Ovary (tissue), 9 donors: Measurements from ENCODE around the gene RAPGEF2. TPM values are rescaled to one million over a fixed set of nuclear protein-coding genes. Genes with fewer than 3 reads are reported as not detected.

ENCODE experiments used
- DNase-seq, 5 donors: peaks; one replicate each; pipeline ENCODE4 v3.0.0-alpha.2; 2019 to 2020
- H3K27ac ChIP-seq, 2 donors: fragments of 200-600 bp; one replicate each; pipeline versions ENCODE4 v1.5.1 to v1.8.0; 2019 to 2022
- H3K27me3 ChIP-seq: fragments of 200-600 bp; one replicate; pipeline ENCODE4 v1.8.0; 2022
- H3K36me3 ChIP-seq: fragments of 200-600 bp; sonication (generic); one replicate; pipeline ENCODE4 v1.5.1; 2019
- H3K4me1 ChIP-seq: one replicate; pipeline ENCODE4 v1.8.1; 2013; ENCODE audit warnings: mild to moderate bottlenecking, moderate library complexity; ENCODE audit not compliant: insufficient read depth
- H3K4me3 ChIP-seq: fragments of 200-600 bp; sonication (generic); one replicate; pipeline ENCODE4 v1.5.1; 2017
- H3K9me3 ChIP-seq, 2 donors: fragments of 200-600 bp in 1 of 2; sonication (generic) in 1 of 2; one replicate each; pipeline versions ENCODE4 v1.5.1 to v1.8.1; 2013 to 2019; ENCODE audit warnings: mild to moderate bottlenecking in 1 of 2, moderate library complexity in 1 of 2
- CTCF ChIP-seq, 3 donors: fragments of 450-650 bp in 2 of 3; fragments of 200-600 bp in 1 of 3; IDR thresholded peaks; one replicate each; pipeline versions ENCODE4 v1.5.1 to v1.8.0; 2016 to 2022; ENCODE audit warnings: antibody characterized with exemption in 3 of 3, mild to moderate bottlenecking in 1 of 3
- EP300 ChIP-seq: sonication (generic); formaldehyde crosslinking; IDR thresholded peaks from one replicate; pipeline ENCODE4 v1.6.1; 2017; ENCODE audit warnings: antibody characterized with exemption
- POLR2A ChIP-seq: fragments of 450-650 bp; IDR thresholded peaks from one replicate; pipeline ENCODE4 v1.6.1; 2017; ENCODE audit warnings: antibody characterized with exemption, mild to moderate bottlenecking, moderate library complexity
- WGBS, 3 donors: extraction: QIAGEN DNeasy Blood & Tissue Kit in 1 of 3; methylation state at CpG; one replicate each; pipeline versions ENCODE4 v1.1.5 to v1.1.7; 2013 to 2017; 5-methylcytosine and 5-hydroxymethylcytosine counted together
- intact Hi-C, 4 donors: fragments of 100-400 bp; cut with DNase I; formaldehyde crosslinking; loops; one replicate each; pipeline versions ENCODE4 v1.11.0 to v1.15.1; 2022 to 2023
- polyA plus RNA-seq, 2 donors: library from polyadenylated mRNA; stranded (reverse); fragments of 200-250 nt in 1 of 2; fragments of 350-450 nt in 1 of 2; fragmentation: Illumina TruSeq in 1 of 2; extraction: RNeasy Lipid Tissue Mini Kit (QIAGEN cat#74804) in 1 of 2; gene quantifications; one replicate each; pipeline ENCODE4 v1.2.3, GENCODE V29; 2013 to 2014
- total RNA-seq, 7 donors: library from RNA; depleted of rRNA in 2 of 7; stranded (reverse); fragments of >200 nt in 2 of 7; fragmentation: NEBNext Ultra II Directional in 3 of 7; extraction: Animal tissue kit (Norgen Biotek cat#: 25700) in 3 of 7; gene quantifications; one replicate each; pipeline versions ENCODE4 v1.1.0 to v1.2.4, GENCODE V29; 2016 to 2023
- donor health status: DM: no; HTN: no; CAD: no; lungs with moderate emphysema.
- donor health status: DM: no; HTN: no; CAD: no.
- donor health status: Bipolar disorder and iron deficiency.
- donor health status: DM: yes; HTN: yes; CAD: no.
- donor health status: DM: no; HTN: no; CAD: no.
- donor health status: DM: yes; HTN: yes; CAD: no.

The RAPGEF2 gene
- total and polyA plus RNA-seq, 9 donors, result 11.5 to 46.5 (median 25.4) TPM

- Histone ChIP-seq H3K9me3 (no peaks in the 10 kb centered on the region), H3K36me3 (no peaks in the 10 kb centered on the region), H3K27me3 (no peaks in the 10 kb centered on the region), H3K4me3 (no peak overlapping the region), H3K27ac (no peak overlapping the region), H3K4me1 (no peaks in the 10 kb centered on the region)
- no peak for DNase-seq
- 84 to 93% (median 92%) methylated on average over 3 of the region's 3 CpGs for WGBS, 3 donors
- no peak for TF ChIP-seq EP300
- TF ChIP-seq CTCF (IDR thresholded peaks at IDR 0.05), result no peak
- TF ChIP-seq POLR2A, result no peak
- intact Hi-C loops, result no loop called here
Observed at GRCh38 chr4:159342374-159342773, 239.5 kb downstream of the RAPGEF2 start.

- WGBS, 3 donors, result 92 to 94% (median 93%) methylated on average over 8 of the region's 8 CpGs
- TF ChIP-seq POLR2A (no peak), EP300 (no peak), CTCF (IDR thresholded peaks at IDR 0.05) (no peak)
Observed at GRCh38 chr4:159343116-159343515, 240.2 kb downstream of the RAPGEF2 start.

GRCh38 chr4:159344877-159345276 lies 242.0 kb downstream of the RAPGEF2 start:
- 93 to 96% (median 95%) methylated on average over 4 of the region's 4 CpGs for WGBS, 3 donors
- Histone ChIP-seq H3K4me3 (no peak overlapping the region), H3K27ac (no peak overlapping the region), H3K36me3 (no peaks in the 10 kb centered on the region), H3K27me3 (no peaks in the 10 kb centered on the region), H3K9me3 (no peaks in the 10 kb centered on the region), H3K4me1 (no peaks in the 10 kb centered on the region)
- TF ChIP-seq EP300 (no peak), POLR2A (no peak), CTCF (IDR thresholded peaks at IDR 0.05) (no peak)
- intact Hi-C loops, result no loop called here
- no peak for DNase-seq

More at GRCh38 chr4:159343116-159343515, 240.2 kb downstream of the RAPGEF2 start:
- Histone ChIP-seq H3K36me3 (no peaks in the 10 kb centered on the region), H3K9me3 (no peaks in the 10 kb centered on the region), H3K27ac (no peak overlapping the region), H3K4me1 (no peaks in the 10 kb centered on the region), H3K27me3 (no peaks in the 10 kb centered on the region), H3K4me3 (no peak overlapping the region)
- DNase-seq, result no peak
- intact Hi-C loops, result no loop called here

GRCh38 chr4:159346681-159347080 lies 243.8 kb downstream of the RAPGEF2 start:
- intact Hi-C loops, result no loop called here
- 97 to 98% (median 98%) methylated on average over 5 of the region's 5 CpGs for WGBS, 3 donors
- Histone ChIP-seq H3K27me3 (no peaks in the 10 kb centered on the region), H3K9me3 (no peaks in the 10 kb centered on the region), H3K27ac (no peak overlapping the region), H3K36me3 (no peaks in the 10 kb centered on the region), H3K4me1 (no peaks in the 10 kb centered on the region), H3K4me3 (no peak overlapping the region)
- no peak for DNase-seq
- TF ChIP-seq EP300, result no peak
- no peak for TF ChIP-seq POLR2A
- TF ChIP-seq CTCF (IDR thresholded peaks at IDR 0.05), result no peak
